NCI-H345 treated with DMSO at 0.1 percent for 48 hours (cell line): ENCODE data around the gene ATG3.
A peak's percentile ranks its signal among the peaks of the same experiment; 100 is the strongest.

Source experiments
- DNase-seq: peaks from one replicate; lab custom pipeline; 2025; ENCODE audit not compliant: unreplicated experiment; lab: John Stamatoyannopoulos, UW

ATG3 gene

GRCh38 chr3:112561734-112562529 lies at the start of gene ATG3, which contains the start of gene SLC35A5:
TSS of gene ATG3 (minus strand) at chr3:112561962. CDS start at chr3:112561528, 434 bp downstream.
TSS of gene SLC35A5 (plus strand) at chr3:112562045. CDS start at chr3:112563404, 1,359 bp downstream.
- DNase-seq: peak; percentile 89

GRCh38 chr3:112610121-112610520 lies 48.4 kb upstream of the ATG3 start:
- DNase-seq: no peak

- no peak for DNase-seq
These were observed 46.1 kb upstream of the ATG3 start for GRCh38 chr3:112607863-112608262.

- DNase-seq: no peak
These were observed 44.3 kb upstream of the ATG3 start for GRCh38 chr3:112606098-112606497.

GRCh38 chr3:112605285-112605684 lies 43.5 kb upstream of the ATG3 start:
- no peak for DNase-seq

GRCh38 chr3:112604536-112604935 lies 42.8 kb upstream of the ATG3 start:
- DNase-seq: no peak

GRCh38 chr3:112602217-112602838 lies 40.6 kb upstream of the ATG3 start:
- DNase-seq: no peak

- DNase-seq: no peak
These were observed 37.0 kb upstream of the ATG3 start for GRCh38 chr3:112598731-112599130.

- DNase-seq: no peak
These were observed 36.2 kb upstream of the ATG3 start for GRCh38 chr3:112597945-112598344.

GRCh38 chr3:112594856-112595255 lies 33.1 kb upstream of the ATG3 start:
- no peak for DNase-seq

- DNase-seq: no peak
These were observed 31.5 kb upstream of the ATG3 start for GRCh38 chr3:112593258-112593657.

- no peak for DNase-seq
These were observed 25.6 kb upstream of the ATG3 start for GRCh38 chr3:112587336-112587735.

GRCh38 chr3:112585782-112586181 lies 24.0 kb upstream of the ATG3 start:
- no peak for DNase-seq

GRCh38 chr3:112583105-112583504 lies 21.3 kb upstream of the ATG3 start:
- DNase-seq: no peak

GRCh38 chr3:112582244-112582874 lies 20.6 kb upstream of the ATG3 start:
- peak; percentile 10 for DNase-seq

GRCh38 chr3:112579697-112580096 lies 17.9 kb upstream of the ATG3 start:
- DNase-seq: no peak

GRCh38 chr3:112579232-112579631 lies 17.5 kb upstream of the ATG3 start:
- DNase-seq: no peak

- DNase-seq: no peak
These were observed 10.9 kb upstream of the ATG3 start for GRCh38 chr3:112572701-112573100.

- DNase-seq: no peak
These were observed 7.5 kb upstream of the ATG3 start for GRCh38 chr3:112569265-112569664.

- DNase-seq: no peak
These were observed 6.9 kb upstream of the ATG3 start for GRCh38 chr3:112568642-112569041.

- no peak for DNase-seq
These were observed 3.2 kb upstream of the ATG3 start for GRCh38 chr3:112564940-112565305.
